Nephron progenitor cell (in vitro differentiated cells): ENCODE results near the gene SIL1.

ENCODE experiments used
- DNase-seq: peaks from one replicate; pipeline ENCODE4 v3.0.0; 2021
- H3K27ac Mint-ChIP-seq: 2 replicates; pipeline ENCODE4 v1.8.0; 2021; ENCODE audit warnings: mild to moderate bottlenecking, moderate library complexity, mixed read lengths
- H3K27me3 Mint-ChIP-seq: 2 replicates; pipeline ENCODE4 v1.8.0; 2021; ENCODE audit warnings: mild to moderate bottlenecking, low read depth, mixed read lengths; ENCODE audit not compliant: poor library complexity
- H3K36me3 Mint-ChIP-seq: 2 replicates; pipeline ENCODE4 v1.8.0; 2021; ENCODE audit warnings: low read depth, mixed read lengths
- H3K4me1 Mint-ChIP-seq: 2 replicates; pipeline ENCODE4 v1.8.0; 2021; ENCODE audit warnings: mixed read lengths
- H3K4me3 Mint-ChIP-seq: 2 replicates; pipeline ENCODE4 v1.8.0; 2021; ENCODE audit warnings: mild to moderate bottlenecking, moderate library complexity, mixed read lengths
- H3K9me3 Mint-ChIP-seq: 2 replicates; pipeline ENCODE4 v1.8.0; 2021; ENCODE audit warnings: mild to moderate bottlenecking, moderate library complexity, mixed read lengths
- TF ChIP-seq, protein P1 (sequence below): fragments of 200-600 bp; sonication (generic); IDR thresholded peaks from 2 replicates; pipeline ENCODE4 v1.5.0; 2021; ENCODE audit warnings: antibody characterized with exemption

SIL1 gene

GRCh38 chr5:139156814-139157213 lies 41.4 kb downstream of the SIL1 start:
- no peak for DNase-seq
- Mint-ChIP-seq H3K36me3 (peaks cover 10% of the 10 kb centered on the region), H3K27me3 (peaks cover 3% of the 10 kb centered on the region), H3K9me3 (peaks cover 10% of the 10 kb centered on the region), H3K4me1 (peaks cover 56% of the 10 kb centered on the region), H3K27ac (no peak overlapping the region), H3K4me3 (no peak overlapping the region)
- TF ChIP-seq, protein P1, sequence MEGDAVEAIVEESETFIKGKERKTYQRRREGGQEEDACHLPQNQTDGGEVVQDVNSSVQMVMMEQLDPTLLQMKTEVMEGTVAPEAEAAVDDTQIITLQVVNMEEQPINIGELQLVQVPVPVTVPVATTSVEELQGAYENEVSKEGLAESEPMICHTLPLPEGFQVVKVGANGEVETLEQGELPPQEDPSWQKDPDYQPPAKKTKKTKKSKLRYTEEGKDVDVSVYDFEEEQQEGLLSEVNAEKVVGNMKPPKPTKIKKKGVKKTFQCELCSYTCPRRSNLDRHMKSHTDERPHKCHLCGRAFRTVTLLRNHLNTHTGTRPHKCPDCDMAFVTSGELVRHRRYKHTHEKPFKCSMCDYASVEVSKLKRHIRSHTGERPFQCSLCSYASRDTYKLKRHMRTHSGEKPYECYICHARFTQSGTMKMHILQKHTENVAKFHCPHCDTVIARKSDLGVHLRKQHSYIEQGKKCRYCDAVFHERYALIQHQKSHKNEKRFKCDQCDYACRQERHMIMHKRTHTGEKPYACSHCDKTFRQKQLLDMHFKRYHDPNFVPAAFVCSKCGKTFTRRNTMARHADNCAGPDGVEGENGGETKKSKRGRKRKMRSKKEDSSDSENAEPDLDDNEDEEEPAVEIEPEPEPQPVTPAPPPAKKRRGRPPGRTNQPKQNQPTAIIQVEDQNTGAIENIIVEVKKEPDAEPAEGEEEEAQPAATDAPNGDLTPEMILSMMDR: no peak

DNA sequence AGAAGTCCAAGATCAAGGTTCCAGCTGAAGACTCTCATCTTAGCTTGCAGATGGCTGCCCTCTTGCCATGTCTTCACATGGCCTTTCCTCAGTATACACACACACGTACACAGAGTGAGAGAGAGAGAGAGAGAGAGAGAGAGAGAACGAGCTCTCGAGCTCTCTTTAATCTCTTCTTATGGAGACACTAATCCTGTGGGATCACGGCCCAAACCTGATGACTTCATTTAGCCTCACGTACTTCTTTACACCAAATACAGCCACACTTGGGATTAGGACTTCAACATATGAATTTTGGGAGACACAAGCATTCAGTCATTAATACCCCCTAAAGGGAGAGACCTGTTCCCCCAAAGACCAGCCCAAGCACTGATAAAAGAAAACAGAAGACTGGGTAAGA lies 42.8 kb downstream of the SIL1 start:
- Mint-ChIP-seq H3K9me3 (peaks cover 10% of the 10 kb centered on the region), H3K4me1 (peaks cover 60% of the 10 kb centered on the region), H3K4me3 (no peak overlapping the region), H3K27ac (no peak overlapping the region), H3K27me3 (no peaks in the 10 kb centered on the region), H3K36me3 (peaks cover 10% of the 10 kb centered on the region)
- DNase-seq: no peak
- TF ChIP-seq, protein P1: no peak

DNA sequence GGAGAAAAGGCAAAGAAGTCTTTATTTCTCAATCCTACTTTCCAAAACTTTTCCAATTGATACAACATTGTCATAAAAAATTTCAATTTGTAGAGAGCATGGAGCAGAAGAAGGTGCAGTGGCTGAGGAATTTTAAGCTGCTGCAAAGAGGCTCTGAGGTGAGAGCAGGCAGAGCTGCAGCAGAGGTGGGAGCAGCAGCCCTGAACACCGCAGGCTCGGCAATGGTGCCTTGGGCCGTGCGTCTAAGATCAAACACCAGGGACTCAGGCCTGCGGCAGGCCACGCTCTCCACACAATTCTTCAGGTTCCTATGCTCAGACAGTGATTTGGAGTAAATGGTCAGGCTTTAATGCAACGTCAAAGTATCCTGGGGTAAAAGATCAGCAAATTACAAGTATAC lies 46.3 kb downstream of the SIL1 start:
- no peaks in the 10 kb centered on the region for H3K27me3 Mint-ChIP-seq
- H3K4me1 Mint-ChIP-seq: peaks cover 62% of the 10 kb centered on the region
- DNase-seq: no peak
- H3K4me3 Mint-ChIP-seq: no peak overlapping the region
- peaks cover 7% of the 10 kb centered on the region for H3K36me3 Mint-ChIP-seq
- TF ChIP-seq, protein P1: no peak
- no peak overlapping the region for H3K27ac Mint-ChIP-seq
- peaks cover 7% of the 10 kb centered on the region for H3K9me3 Mint-ChIP-seq

GRCh38 chr5:139150367-139150999 lies 47.7 kb downstream of the SIL1 start:
- no peaks in the 10 kb centered on the region for H3K36me3 Mint-ChIP-seq
- no peak for DNase-seq
- H3K27ac Mint-ChIP-seq: no peak overlapping the region
- TF ChIP-seq, protein P1: no peak
- no peaks in the 10 kb centered on the region for H3K9me3 Mint-ChIP-seq
- peaks cover 65% of the 10 kb centered on the region for H3K4me1 Mint-ChIP-seq
- H3K4me3 Mint-ChIP-seq: no peak overlapping the region
- no peaks in the 10 kb centered on the region for H3K27me3 Mint-ChIP-seq

- Mint-ChIP-seq H3K4me1 (peaks cover 63% of the 10 kb centered on the region), H3K27me3 (no peaks in the 10 kb centered on the region), H3K9me3 (no peaks in the 10 kb centered on the region), H3K36me3 (no peaks in the 10 kb centered on the region), H3K4me3 (no peak overlapping the region), H3K27ac (no peak overlapping the region)
- DNase-seq: no peak
- TF ChIP-seq, protein P1: no peak
Observed at GRCh38 chr5:139149477-139150199, 48.5 kb downstream of the SIL1 start.

DNA sequence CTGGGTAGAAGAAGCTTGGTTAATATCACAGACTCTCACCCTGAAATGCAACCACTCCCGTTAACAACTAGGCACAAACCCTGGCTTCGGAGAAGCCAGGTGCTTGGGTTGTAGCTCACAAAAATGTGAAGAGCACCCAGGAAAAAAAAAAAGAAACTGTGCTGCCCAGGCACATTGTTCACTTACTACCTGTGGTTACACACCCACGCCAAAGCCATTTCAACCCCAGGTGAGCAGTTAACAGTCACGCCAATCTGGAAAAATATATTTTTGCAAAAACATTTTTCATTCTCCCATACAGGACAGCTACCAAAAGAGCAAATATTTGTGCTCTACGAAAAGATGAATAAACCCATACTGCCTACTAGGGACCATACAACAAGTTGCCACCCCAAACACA lies 49.2 kb downstream of the SIL1 start:
- no peak for DNase-seq
- Mint-ChIP-seq H3K4me1 (peaks cover 57% of the 10 kb centered on the region), H3K9me3 (no peaks in the 10 kb centered on the region), H3K27me3 (peaks cover under 1% of the 10 kb centered on the region), H3K4me3 (no peak overlapping the region), H3K27ac (peak overlapping the region; percentile 16), H3K36me3 (no peaks in the 10 kb centered on the region)
- TF ChIP-seq, protein P1: no peak
